H1 (cell line): ENCODE results near the gene NPSR1. TPM values are rescaled to one million over a fixed set of nuclear protein-coding genes. Genes with fewer than 3 reads are reported as not detected.

Experiments used
- CTCF ChIA-PET: fragments of 300-600 bp; sonication (Branson Sonifier 250); formaldehyde crosslinking; loops from one replicate; lab custom pipeline; 2021; ENCODE audit not compliant: partially characterized antibody; lab: Charles Lee
- POLR2A ChIA-PET: fragments of 300-600 bp; sonication (Branson Sonifier 250); formaldehyde crosslinking; loops from one replicate; lab custom pipeline; 2021; ENCODE audit warnings: inconsistent platforms; ENCODE audit not compliant: partially characterized antibody; lab: Charles Lee
- DNase-seq, 2 experiments: peaks; one replicate each; pipeline versions ENCODE4 v3.0.0 to v3.0.0-alpha.2; 2010 to 2022; ENCODE audit warnings: low spot score in 2 of 2, low read depth in 1 of 2, mixed read lengths in 1 of 2
- FAIRE-seq: peaks from 2 replicates; lab custom pipeline; 2011; peaks lifted over from hg19 to GRCh38; lab: Jason Lieb, UNC
- H2AFZ ChIP-seq: 2 replicates; pipeline ENCODE4 v1.8.1; 2012; ENCODE audit warnings: low read length, inconsistent platforms
- H2AK5ac ChIP-seq: 2 replicates; pipeline ENCODE4 v1.6.1; 2013; ENCODE audit warnings: low read depth, low read length
- H2BK120ac ChIP-seq: replicated peaks from 2 replicates; pipeline ENCODE3; 2013; ENCODE audit warnings: low read depth, low read length, inconsistent platforms
- H2BK12ac ChIP-seq: 2 replicates; pipeline ENCODE4 v1.6.1; 2013; ENCODE audit warnings: low read depth, low read length
- H2BK15ac ChIP-seq: 2 replicates; pipeline ENCODE4 v1.6.1; 2013; ENCODE audit warnings: low read length
- H2BK20ac ChIP-seq: 2 replicates; pipeline ENCODE4 v1.6.1; 2013; ENCODE audit warnings: low read length
- H2BK5ac ChIP-seq: 2 replicates; pipeline ENCODE4 v1.6.1; 2013; ENCODE audit warnings: low read depth, low read length
- H3K14ac ChIP-seq: 2 replicates; pipeline ENCODE4 v1.6.1; 2013; ENCODE audit warnings: inconsistent platforms; ENCODE audit not compliant: insufficient read length
- H3K18ac ChIP-seq: 2 replicates; pipeline ENCODE4 v1.6.1; 2013; ENCODE audit warnings: low read length; ENCODE audit errors: extremely low read depth
- H3K23ac ChIP-seq: 2 replicates; pipeline ENCODE4 v1.6.1; 2013; ENCODE audit warnings: inconsistent platforms; ENCODE audit not compliant: insufficient read length
- H3K23me2 ChIP-seq: 2 replicates; pipeline ENCODE4 v1.6.1; 2013; ENCODE audit warnings: low read depth, low read length
- H3K27ac ChIP-seq: 2 replicates; pipeline ENCODE4 v1.6.1; 2011; ENCODE audit warnings: low read depth, low read length, inconsistent platforms
- H3K27me3 ChIP-seq, 4 experiments: replicated peaks in 1 of 4; 1 replicate in 1 of 4; 2 replicates in 3 of 4; pipeline versions ENCODE4 v1.6.1 to v1.8.1; 2011 to 2013; ENCODE audit warnings: low read length in 3 of 4, mild to moderate bottlenecking in 3 of 4, inconsistent platforms in 2 of 4, mixed read lengths in 2 of 4, moderate library complexity in 1 of 4; ENCODE audit not compliant: control insufficient read depth in 3 of 4, insufficient read depth in 3 of 4; ENCODE audit errors: extremely low read depth in 1 of 4
- H3K36me3 ChIP-seq, 4 experiments: 2 replicates each; pipeline versions ENCODE4 v1.6.1 to v1.8.1; 2011 to 2013; ENCODE audit warnings: mild to moderate bottlenecking in 4 of 4, low read length in 3 of 4, moderate library complexity in 2 of 4, control low read depth in 1 of 4, inconsistent platforms in 1 of 4; ENCODE audit not compliant: insufficient read depth in 4 of 4, control insufficient read depth in 2 of 4
- H3K4ac ChIP-seq: replicated peaks from 2 replicates; pipeline ENCODE3; 2013; ENCODE audit warnings: low read length, low read depth, mixed read lengths, inconsistent platforms; ENCODE audit not compliant: insufficient read length
- H3K4me1 ChIP-seq, 4 experiments: replicated peaks in 1 of 4; 1 replicate in 1 of 4; 2 replicates in 3 of 4; pipeline versions ENCODE4 v1.6.1 to v1.8.1; 2011 to 2013; ENCODE audit warnings: low read length in 3 of 4, inconsistent platforms in 2 of 4, mixed read lengths in 1 of 4; ENCODE audit not compliant: insufficient read depth in 4 of 4, control insufficient read depth in 3 of 4
- H3K4me2 ChIP-seq, 2 experiments: 2 replicates each; pipeline versions ENCODE4 v1.6.1 to v1.8.1; 2011 to 2013; ENCODE audit warnings: low read depth in 2 of 2, low read length in 2 of 2, control low read depth in 1 of 2, inconsistent platforms in 1 of 2, mild to moderate bottlenecking in 1 of 2; ENCODE audit not compliant: insufficient read depth in 1 of 2
- H3K4me3 ChIP-seq, 4 experiments: fragments of 200-600, 300-600 bp in 1 of 4; sonication (generic), shearing (Covaris generic), sonication (Bioruptor Twin) in 1 of 4; 2 replicates each; pipeline versions ENCODE4 v1.5.1 to v1.8.1; 2011 to 2016; ENCODE audit warnings: low read length in 4 of 4, low read depth in 3 of 4, control low read depth in 2 of 4, inconsistent platforms in 2 of 4, mild to moderate bottlenecking in 2 of 4, mixed read lengths in 1 of 4, moderate library complexity in 1 of 4; ENCODE audit not compliant: insufficient read depth in 2 of 4; ENCODE audit errors: extremely low read depth in 1 of 4
- H3K56ac ChIP-seq: replicated peaks from 2 replicates; pipeline ENCODE3; 2013; ENCODE audit warnings: low read depth, mild to moderate bottlenecking, mixed read lengths, low read length, inconsistent platforms; ENCODE audit not compliant: insufficient read length
- H3K79me1 ChIP-seq: 2 replicates; pipeline ENCODE4 v1.6.1; 2013; ENCODE audit warnings: low read depth, low read length, control low read depth
- H3K79me2 ChIP-seq, 2 experiments: 2 replicates each; pipeline versions ENCODE4 v1.6.1 to v1.8.1; 2012 to 2013; ENCODE audit warnings: low read length in 2 of 2, mild to moderate bottlenecking in 2 of 2, inconsistent platforms in 1 of 2; ENCODE audit not compliant: insufficient read depth in 2 of 2, control insufficient read depth in 1 of 2
- H3K9ac ChIP-seq, 4 experiments: replicated peaks in 1 of 4; 1 replicate in 1 of 4; 2 replicates in 3 of 4; pipeline versions ENCODE4 v1.6.1 to v1.8.1; 2011 to 2013; ENCODE audit warnings: low read depth in 3 of 4, low read length in 3 of 4, control low read depth in 2 of 4, mild to moderate bottlenecking in 2 of 4, moderate library complexity in 2 of 4, inconsistent platforms in 1 of 4; ENCODE audit errors: extremely low read depth in 1 of 4
- H3K9me3 ChIP-seq, 2 experiments: 2 replicates each; pipeline versions ENCODE4 v1.6.1 to v1.8.1; 2012 to 2013; ENCODE audit warnings: mild to moderate bottlenecking in 2 of 2, moderate library complexity in 2 of 2, control low read depth in 1 of 2, inconsistent platforms in 1 of 2, low read depth in 1 of 2, low read length in 1 of 2, mixed read lengths in 1 of 2; ENCODE audit not compliant: insufficient read depth in 2 of 2
- H4K20me1 ChIP-seq, 2 experiments: replicated peaks in 1 of 2; 2 replicates each; pipeline versions ENCODE3 to v1.8.1; 2011 to 2013; ENCODE audit warnings: inconsistent platforms in 2 of 2, low read length in 2 of 2, mild to moderate bottlenecking in 1 of 2; ENCODE audit not compliant: insufficient read depth in 2 of 2, control insufficient read depth in 1 of 2
- H4K5ac ChIP-seq: 2 replicates; pipeline ENCODE4 v1.6.1; 2013; ENCODE audit warnings: low read length, low read depth, mixed read lengths, inconsistent platforms; ENCODE audit not compliant: insufficient read length
- H4K8ac ChIP-seq: 2 replicates; pipeline ENCODE4 v1.8.0; 2013; ENCODE audit warnings: mild to moderate bottlenecking, moderate library complexity, low read length, inconsistent platforms; ENCODE audit not compliant: insufficient read depth; ENCODE audit errors: extremely low read depth
- H4K91ac ChIP-seq: replicated peaks from 2 replicates; pipeline ENCODE3; 2013; ENCODE audit warnings: low read length, mixed read lengths, inconsistent platforms; ENCODE audit not compliant: insufficient read length
- BACH1 ChIP-seq: IDR thresholded peaks from 2 replicates; pipeline ENCODE4 v1.6.1; 2012; ENCODE audit warnings: low read length, improper control_type of control experiment
- CHD2 ChIP-seq: IDR thresholded peaks from 2 replicates; pipeline ENCODE4 v1.6.1; 2012; ENCODE audit warnings: low read length, improper control_type of control experiment
- CREB1 ChIP-seq: IDR thresholded peaks from 2 replicates; pipeline ENCODE4 v1.6.1; 2012; ENCODE audit warnings: inconsistent platforms
- CTBP2 ChIP-seq: IDR thresholded peaks from 2 replicates; pipeline ENCODE4 v1.7.0; 2011; ENCODE audit warnings: borderline replicate concordance, mild to moderate bottlenecking, moderate library complexity, mixed read lengths, low read length; ENCODE audit not compliant: insufficient read depth, insufficient read length
- JUND ChIP-seq: IDR thresholded peaks from 2 replicates; pipeline ENCODE4 v1.6.1; 2011; ENCODE audit warnings: mild to moderate bottlenecking, improper control_type of control experiment, low read length
- NANOG ChIP-seq: IDR thresholded peaks from 2 replicates; pipeline ENCODE4 v1.6.1; 2011; ENCODE audit warnings: low read length, low read depth, mild to moderate bottlenecking, inconsistent platforms; ENCODE audit not compliant: insufficient read depth, poor library complexity, severe bottlenecking
- POU5F1 ChIP-seq: IDR thresholded peaks from 2 replicates; pipeline ENCODE4 v1.6.1; 2011; ENCODE audit warnings: low read depth, mild to moderate bottlenecking, low read length, moderate library complexity
- RAD21 ChIP-seq, 2 experiments: IDR thresholded peaks in 1 of 2; conservative IDR thresholded peaks in 1 of 2; 2 replicates each; pipeline ENCODE4 v1.6.1; 2011; ENCODE audit warnings: low read depth in 2 of 2, low read length in 2 of 2, improper control_type of control experiment in 1 of 2, inconsistent platforms in 1 of 2, mild to moderate bottlenecking in 1 of 2, moderate library complexity in 1 of 2
- RFX5 ChIP-seq: IDR thresholded peaks from 2 replicates; pipeline ENCODE4 v1.6.1; 2011; ENCODE audit warnings: low read depth, low read length, improper control_type of control experiment, borderline replicate concordance
- SIX5 ChIP-seq: IDR thresholded peaks from 2 replicates; pipeline ENCODE4 v1.6.1; 2011; ENCODE audit warnings: mild to moderate bottlenecking, low read depth, low read length
- SP2 ChIP-seq: IDR thresholded peaks from 2 replicates; pipeline ENCODE4 v1.6.1; 2012; ENCODE audit warnings: mild to moderate bottlenecking, low read length, inconsistent platforms
- TAF1 ChIP-seq: IDR thresholded peaks from 2 replicates; pipeline ENCODE4 v1.6.1; 2011; ENCODE audit warnings: mild to moderate bottlenecking, low read depth, low read length
- TCF12 ChIP-seq: IDR thresholded peaks from 2 replicates; pipeline ENCODE4 v1.6.1; 2011; ENCODE audit warnings: low read depth, mild to moderate bottlenecking, low read length
- polyA plus RNA-seq, 7 experiments: library from polyadenylated mRNA; depleted of rRNA in 3 of 7; stranded (reverse) in 5 of 7; unstranded in 2 of 7; fragments of >200 nt in 5 of 7; fragments of 200-250 nt in 2 of 7; gene quantifications; 1 replicate in 5 of 7; 2 replicates in 1 of 7; 4 replicates in 1 of 7; pipeline versions ENCODE4 v1.2.1 to v1.2.3, GENCODE V29; 2011 to 2013; ENCODE audit warnings: missing spikeins in 2 of 7, mixed read lengths in 2 of 7
- total RNA-seq: library from RNA; stranded (reverse); fragmentation: NEBNext Ultra II Directional; extraction: Animal tissue kit (Norgen Biotek cat#: 25700); gene quantifications from 2 replicates; pipeline ENCODE4 v1.2.1, GENCODE V29; 2021
- TF ChIP-seq, protein P1 (sequence below): IDR thresholded peaks from 2 replicates; pipeline ENCODE4 v1.6.1; 2012; ENCODE audit warnings: inconsistent platforms

NPSR1 gene
- total and polyA plus RNA-seq, 2 of the 8 experiments (the other 6 are each of a cell fraction or from before 2014, with no cell fraction given): not detected

DNA sequence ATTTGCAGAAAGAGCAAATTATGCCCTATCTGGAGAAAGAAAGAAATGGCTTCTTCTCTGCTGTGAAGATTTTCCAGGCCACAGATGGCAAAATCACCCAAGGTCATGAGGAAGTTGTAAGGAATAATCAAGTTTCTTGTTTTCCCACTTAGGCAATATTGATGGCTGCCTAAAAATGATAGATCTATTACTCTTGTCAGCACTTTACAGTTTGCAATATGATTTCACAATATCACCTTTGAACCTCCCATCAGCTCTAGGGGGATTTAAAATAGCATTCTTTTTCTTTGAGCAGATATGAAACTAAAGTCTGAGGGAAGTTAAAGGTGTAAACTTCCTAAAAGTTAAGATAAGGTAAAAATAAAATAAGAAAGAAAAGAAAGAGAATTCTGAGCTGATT lies 6.7 kb downstream of the NPSR1 start:
- H2BK12ac ChIP-seq: no peak overlapping the region
- H3K14ac ChIP-seq: no peak overlapping the region
- no peak overlapping the region for H2BK5ac ChIP-seq
- no peaks in the 10 kb centered on the region for H3K79me1 ChIP-seq
- no peaks in the 10 kb centered on the region for H3K36me3 ChIP-seq
- H3K56ac ChIP-seq: no peak overlapping the region
- no peaks in the 10 kb centered on the region for H3K9me3 ChIP-seq
- H3K27ac ChIP-seq: no peak overlapping the region
- no peaks in the 10 kb centered on the region for H3K23me2 ChIP-seq
- H3K18ac ChIP-seq: no peak overlapping the region
- ChIA-PET CTCF (interaction anchor here (1.1 to 8.1 kb wide), 3 partner anchors 10 to 265 kb away, joined by 3 to 61 read pairs (median 4); no protein-coding TSS in a partner anchor), POLR2A (no interaction called here)
- no peak overlapping the region for H3K4me3 ChIP-seq
- H2BK15ac ChIP-seq: no peak overlapping the region
- FAIRE-seq (no peak), DNase-seq (no peak)
- no peak overlapping the region for H3K4ac ChIP-seq
- H4K8ac ChIP-seq: no peak overlapping the region
- peaks cover 0 to 6% (median 1%) of the 10 kb centered on the region in 4 experiments; a peak in 2 of 7 replicates for H3K27me3 ChIP-seq
- no peak overlapping the region for H2AK5ac ChIP-seq
- TF ChIP-seq RAD21 (IDR thresholded peaks at IDR 0.05 in 1 of 2, conservative IDR thresholded peaks at IDR 0.05 in 1 of 2; ENCODE audit: low read depth in 2 of 2, low read length in 2 of 2) (no peak), POU5F1 (no peak), SP2 (no peak), SIX5 (no peak), TCF12 (no peak), CTBP2 (no peak), NANOG (no peak), CHD2 (no peak), CREB1 (no peak), JUND (no peak), TAF1 (no peak), RFX5 (no peak), BACH1 (no peak)
- TF ChIP-seq, protein P1, sequence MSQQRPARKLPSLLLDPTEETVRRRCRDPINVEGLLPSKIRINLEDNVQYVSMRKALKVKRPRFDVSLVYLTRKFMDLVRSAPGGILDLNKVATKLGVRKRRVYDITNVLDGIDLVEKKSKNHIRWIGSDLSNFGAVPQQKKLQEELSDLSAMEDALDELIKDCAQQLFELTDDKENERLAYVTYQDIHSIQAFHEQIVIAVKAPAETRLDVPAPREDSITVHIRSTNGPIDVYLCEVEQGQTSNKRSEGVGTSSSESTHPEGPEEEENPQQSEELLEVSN: no peak
- H4K5ac ChIP-seq: no peak overlapping the region
- H3K23ac ChIP-seq: no peak overlapping the region
- no peak overlapping the region for H2AFZ ChIP-seq
- H2BK20ac ChIP-seq: no peak overlapping the region
- H3K9ac ChIP-seq: no peak overlapping the region
- no peak overlapping the region for H3K4me2 ChIP-seq
- no peak overlapping the region for H4K91ac ChIP-seq
- H4K20me1 ChIP-seq: no peaks in the 10 kb centered on the region
- peaks cover 0 to 9% (median 6%) of the 10 kb centered on the region in 4 experiments; a peak in 2 of 7 replicates for H3K4me1 ChIP-seq
- H2BK120ac ChIP-seq: no peak overlapping the region
- no peaks in the 10 kb centered on the region for H3K79me2 ChIP-seq
